HepG2 (cell line): ENCODE data around the gene CDH11. TPM values are rescaled to one million over a fixed set of nuclear protein-coding genes. Genes with fewer than 3 reads are reported as not detected.

Experiments
- ATAC-seq: fragments of 200-7000 bp; cut with Tn5 transposase; 3 replicates; pipeline ENCODE4 v1.9.1; 2020; ENCODE audit warnings: mild to moderate bottlenecking, moderate library complexity
- BruUV-seq: library from RNA; stranded (reverse); fragments of 400-500 nt; replicated peaks from 2 replicates; lab custom pipeline; 2021; lab: Mats Ljungman, UMichigan
- CTCF ChIA-PET: fragments of 300-600 bp; formaldehyde crosslinking; extraction: SDS; loops from one replicate; lab custom pipeline; 2021; ENCODE audit warnings: low total read pairs, inconsistent platforms, low intra/inter-chr PET ratio; lab: Yijun Ruan, JAX
- POLR2A ChIA-PET: fragments of 350-600 bp; sonication (Branson Sonifier 250); formaldehyde crosslinking; loops from one replicate; lab custom pipeline; 2020; ENCODE audit warnings: antibody characterized with exemption, inconsistent platforms; lab: Yijun Ruan, JAX
- DNase-seq: peaks from one replicate; pipeline ENCODE4 v3.0.0-alpha.2; 2015; ENCODE audit warnings: low spot score
- FAIRE-seq: peaks from 3 replicates; lab custom pipeline; 2011; peaks lifted over from hg19 to GRCh38; lab: Jason Lieb, UNC
- H2AFZ ChIP-seq: one replicate; pipeline ENCODE4 v1.6.1; 2011; ENCODE audit warnings: low read length, inconsistent platforms
- H3K27ac ChIP-seq: fragments of 300-600 bp; 3 replicates; pipeline ENCODE4 v1.8.0; 2011; ENCODE audit warnings: mixed run types, mild to moderate bottlenecking, mixed read lengths, low read length, inconsistent platforms; ENCODE audit not compliant: insufficient read depth; ENCODE audit errors: extremely low read length
- H3K27me3 ChIP-seq, 2 experiments: fragments of 200-600 bp in 1 of 2; 2 replicates in 1 of 2; 3 replicates in 1 of 2; pipeline versions ENCODE4 v1.6.0 to v1.8.0; 2011; ENCODE audit warnings: low read length in 2 of 2, mild to moderate bottlenecking in 2 of 2, moderate library complexity in 2 of 2, inconsistent platforms in 1 of 2; ENCODE audit not compliant: insufficient read depth in 2 of 2, control insufficient read depth in 1 of 2
- H3K36me3 ChIP-seq, 2 experiments: fragments of 200-600 bp in 1 of 2; replicated peaks in 1 of 2; 2 replicates in 1 of 2; 3 replicates in 1 of 2; pipeline versions ENCODE4 v1.5.1 to v1.8.0; 2011; ENCODE audit warnings: low read length in 2 of 2, inconsistent platforms in 1 of 2; ENCODE audit not compliant: insufficient read depth in 2 of 2, control insufficient read depth in 1 of 2
- H3K4me1 ChIP-seq: 2 replicates; pipeline ENCODE4 v1.5.1; 2012; ENCODE audit warnings: low read length, inconsistent platforms; ENCODE audit not compliant: insufficient read depth
- H3K4me2 ChIP-seq: 2 replicates; pipeline ENCODE4 v1.6.0; 2011; ENCODE audit warnings: low read depth, low read length, inconsistent platforms
- H3K4me3 ChIP-seq, 3 experiments: fragments of 200-600 bp in 1 of 3; sonication (generic), shearing (Covaris generic) in 1 of 3; replicated peaks in 1 of 3; 2 replicates each; pipeline ENCODE4 v1.5.1; 2011 to 2016; ENCODE audit warnings: low read length in 3 of 3, inconsistent platforms in 2 of 3, low read depth in 2 of 3, mild to moderate bottlenecking in 2 of 3, control low read depth in 1 of 3, mixed read lengths in 1 of 3; ENCODE audit not compliant: insufficient read depth in 1 of 3
- H3K79me2 ChIP-seq: one replicate; pipeline ENCODE4 v1.6.1; 2011; ENCODE audit warnings: low read length, inconsistent platforms; ENCODE audit not compliant: insufficient read depth
- H3K9ac ChIP-seq: 2 replicates; pipeline ENCODE4 v1.6.0; 2011; ENCODE audit warnings: mild to moderate bottlenecking, low read depth, low read length, inconsistent platforms; ENCODE audit not compliant: insufficient read depth
- H3K9me3 ChIP-seq: 2 replicates; pipeline ENCODE4 v1.5.1; 2012; ENCODE audit warnings: mild to moderate bottlenecking, low read length
- H4K20me1 ChIP-seq: 2 replicates; pipeline ENCODE4 v1.6.0; 2011; ENCODE audit warnings: inconsistent platforms, mild to moderate bottlenecking, low read length, moderate library complexity; ENCODE audit not compliant: insufficient read depth
- ASH2L ChIP-seq: fragments of 300-600, 200-600 bp; sonication (generic); IDR thresholded peaks from 2 replicates; pipeline ENCODE4 v1.7.0; 2017; ENCODE audit warnings: low read depth, mild to moderate bottlenecking, moderate library complexity, mixed read lengths, low read length; ENCODE audit not compliant: insufficient read length
- HOXD1 ChIP-seq: sonication (generic); formaldehyde crosslinking; IDR thresholded peaks from 2 replicates; pipeline ENCODE4 v1.5.0; 2020; ENCODE audit warnings: missing genetic modification reagents
- NR0B2 ChIP-seq: sonication (generic); formaldehyde crosslinking; IDR thresholded peaks from 2 replicates; pipeline ENCODE4 v1.4.0; 2020; ENCODE audit warnings: mild to moderate bottlenecking, missing genetic modification reagents
- PHB2 ChIP-seq: fragments of 450-650 bp; IDR thresholded peaks from 2 replicates; pipeline ENCODE4 v1.6.1; 2018; ENCODE audit not compliant: partially characterized antibody
- RBM22 ChIP-seq: fragments of 200-400 bp; formaldehyde crosslinking; optimal IDR thresholded peaks from 2 replicates; pipeline ENCODE3; 2017; ENCODE audit warnings: mild to moderate bottlenecking, low read length, moderate library complexity
- SCMH1 ChIP-seq: sonication (generic); formaldehyde crosslinking; IDR thresholded peaks from 2 replicates; pipeline ENCODE4 v1.9.0; 2021; ENCODE audit warnings: missing genetic modification reagents, mild to moderate bottlenecking, borderline replicate concordance
- SOX6 ChIP-seq, 2 experiments: fragments of 450-650 bp in 1 of 2; sonication (generic) in 1 of 2; formaldehyde crosslinking in 1 of 2; IDR thresholded peaks; 2 replicates each; pipeline versions ENCODE4 v1.4.0 to v1.6.1; 2017 to 2020; ENCODE audit warnings: antibody characterized with exemption in 1 of 2, mild to moderate bottlenecking in 1 of 2, missing genetic modification reagents in 1 of 2
- TEF ChIP-seq: sonication (generic); formaldehyde crosslinking; IDR thresholded peaks from 2 replicates; pipeline ENCODE4 v1.5.0; 2020; ENCODE audit warnings: missing genetic modification reagents
- ZFP1 ChIP-seq: IDR thresholded peaks from 2 replicates; pipeline ENCODE4 v1.6.1; 2016
- ZNF550 ChIP-seq: sonication (generic); formaldehyde crosslinking; IDR thresholded peaks from 2 replicates; pipeline ENCODE4 v1.4.0; 2020; ENCODE audit warnings: mild to moderate bottlenecking, missing genetic modification reagents, borderline replicate concordance
- ZNF552 ChIP-seq: sonication (generic); formaldehyde crosslinking; IDR thresholded peaks from 2 replicates; pipeline ENCODE4 v1.9.0; 2022; ENCODE audit warnings: missing genetic modification reagents, mild to moderate bottlenecking, borderline replicate concordance
- ZNF674 ChIP-seq: sonication (generic); formaldehyde crosslinking; IDR thresholded peaks from 2 replicates; pipeline ENCODE4 v1.5.0; 2020; ENCODE audit warnings: low read depth, mild to moderate bottlenecking, missing genetic modification reagents
- ZNF713 ChIP-seq: sonication (generic); formaldehyde crosslinking; IDR thresholded peaks from 2 replicates; pipeline ENCODE4 v1.4.0; 2020; ENCODE audit warnings: mild to moderate bottlenecking, missing genetic modification reagents
- ZNF782 ChIP-seq: sonication (generic); formaldehyde crosslinking; IDR thresholded peaks from 2 replicates; pipeline ENCODE4 v1.4.0; 2020; ENCODE audit warnings: missing genetic modification reagents, mild to moderate bottlenecking, borderline replicate concordance
- ZSCAN12 ChIP-seq: sonication (generic); formaldehyde crosslinking; IDR thresholded peaks from 2 replicates; pipeline ENCODE4 v1.9.0; 2021; ENCODE audit warnings: mild to moderate bottlenecking, missing genetic modification reagents
- WGBS: methylation state at CpG from one replicate; pipeline ENCODE4 v1.1.6; 2017; ENCODE audit warnings: low lambda C conversion rate; 5-methylcytosine and 5-hydroxymethylcytosine counted together
- in situ Hi-C: cut with HindIII; loops from 2 replicates; pipeline ENCODE4 v1.10.0; 2017; ENCODE audit warnings: low pct_unique_long_range_greater_than_20kb; ENCODE audit not compliant: extremely low pct_ligation_motif_present
- intact Hi-C: fragments of 100-400 bp; cut with micrococcal nuclease; formaldehyde crosslinking; loops from one replicate; pipeline ENCODE4 v1.10.0; 2022; ENCODE audit not compliant: unreplicated experiment
- polyA plus RNA-seq, 8 experiments: library from polyadenylated mRNA; depleted of rRNA in 3 of 8; stranded (reverse) in 7 of 8; unstranded in 1 of 8; fragments of >200 nt; fragmentation: Illumina TruSeq in 4 of 8; extraction: Trizol in 4 of 8; gene quantifications; 2 replicates each; pipeline versions ENCODE4 v1.2.1 to v1.2.3, GENCODE V29; 2011 to 2016; ENCODE audit warnings: low read depth in 4 of 8, missing spikeins in 1 of 8, mixed read lengths in 1 of 8; ENCODE audit not compliant: insufficient read depth in 1 of 8
- total RNA-seq, 5 experiments: library from RNA; depleted of rRNA; stranded (reverse); fragments of >200 nt; fragmentation: Illumina TruSeq; extraction: Trizol; gene quantifications; 2 replicates each; pipeline ENCODE4 v1.2.3, GENCODE V29; 2016; ENCODE audit warnings: low read depth in 1 of 5
- TF ChIP-seq, protein P1 (sequence below): fragments of 450-650 bp; IDR thresholded peaks from 2 replicates; pipeline ENCODE4 v1.6.1; 2017; ENCODE audit warnings: mild to moderate bottlenecking
- TF ChIP-seq, protein P2 (sequence below): sonication (generic); formaldehyde crosslinking; IDR thresholded peaks from 2 replicates; pipeline ENCODE4 v1.8.0; 2022; ENCODE audit warnings: mild to moderate bottlenecking, missing genetic modification reagents

The CDH11 gene
- total and polyA plus RNA-seq, 2 of the 13 experiments (the other 11 are each of a cell fraction or from before 2014, with no cell fraction given) = not detected

- TF ChIP-seq SOX6 (IDR thresholded peaks at IDR 0.05) (no peak), SOX6 (CRISPR knock-in tag; IDR thresholded peaks at IDR 0.05) (no peak), ASH2L (no peak), RBM22 (no peak), ZNF550 (CRISPR knock-in tag) (no peak), PHB2 (no peak), TEF (CRISPR knock-in tag) (no peak), ZNF713 (CRISPR knock-in tag) (no peak), NR0B2 (no peak)
- TF ChIP-seq, protein P1, sequence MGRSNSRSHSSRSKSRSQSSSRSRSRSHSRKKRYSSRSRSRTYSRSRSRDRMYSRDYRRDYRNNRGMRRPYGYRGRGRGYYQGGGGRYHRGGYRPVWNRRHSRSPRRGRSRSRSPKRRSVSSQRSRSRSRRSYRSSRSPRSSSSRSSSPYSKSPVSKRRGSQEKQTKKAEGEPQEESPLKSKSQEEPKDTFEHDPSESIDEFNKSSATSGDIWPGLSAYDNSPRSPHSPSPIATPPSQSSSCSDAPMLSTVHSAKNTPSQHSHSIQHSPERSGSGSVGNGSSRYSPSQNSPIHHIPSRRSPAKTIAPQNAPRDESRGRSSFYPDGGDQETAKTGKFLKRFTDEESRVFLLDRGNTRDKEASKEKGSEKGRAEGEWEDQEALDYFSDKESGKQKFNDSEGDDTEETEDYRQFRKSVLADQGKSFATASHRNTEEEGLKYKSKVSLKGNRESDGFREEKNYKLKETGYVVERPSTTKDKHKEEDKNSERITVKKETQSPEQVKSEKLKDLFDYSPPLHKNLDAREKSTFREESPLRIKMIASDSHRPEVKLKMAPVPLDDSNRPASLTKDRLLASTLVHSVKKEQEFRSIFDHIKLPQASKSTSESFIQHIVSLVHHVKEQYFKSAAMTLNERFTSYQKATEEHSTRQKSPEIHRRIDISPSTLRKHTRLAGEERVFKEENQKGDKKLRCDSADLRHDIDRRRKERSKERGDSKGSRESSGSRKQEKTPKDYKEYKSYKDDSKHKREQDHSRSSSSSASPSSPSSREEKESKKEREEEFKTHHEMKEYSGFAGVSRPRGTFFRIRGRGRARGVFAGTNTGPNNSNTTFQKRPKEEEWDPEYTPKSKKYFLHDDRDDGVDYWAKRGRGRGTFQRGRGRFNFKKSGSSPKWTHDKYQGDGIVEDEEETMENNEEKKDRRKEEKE = no peak
Measured at GRCh38 chr16:65116216-65116615, 5.6 kb downstream of the CDH11 start (continued).

GRCh38 chr16:65114527-65114926, 7.3 kb downstream of the CDH11 start:
- BruUV-seq = no TSS peak
- no peak for TF ChIP-seq ZNF782 (CRISPR knock-in tag)
- no peak for TF ChIP-seq SCMH1 (CRISPR knock-in tag)
- TF ChIP-seq ZNF552 (CRISPR knock-in tag) = no peak
- TF ChIP-seq, protein P2, sequence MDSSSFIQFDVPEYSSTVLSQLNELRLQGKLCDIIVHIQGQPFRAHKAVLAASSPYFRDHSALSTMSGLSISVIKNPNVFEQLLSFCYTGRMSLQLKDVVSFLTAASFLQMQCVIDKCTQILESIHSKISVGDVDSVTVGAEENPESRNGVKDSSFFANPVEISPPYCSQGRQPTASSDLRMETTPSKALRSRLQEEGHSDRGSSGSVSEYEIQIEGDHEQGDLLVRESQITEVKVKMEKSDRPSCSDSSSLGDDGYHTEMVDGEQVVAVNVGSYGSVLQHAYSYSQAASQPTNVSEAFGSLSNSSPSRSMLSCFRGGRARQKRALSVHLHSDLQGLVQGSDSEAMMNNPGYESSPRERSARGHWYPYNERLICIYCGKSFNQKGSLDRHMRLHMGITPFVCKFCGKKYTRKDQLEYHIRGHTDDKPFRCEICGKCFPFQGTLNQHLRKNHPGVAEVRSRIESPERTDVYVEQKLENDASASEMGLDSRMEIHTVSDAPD (CRISPR knock-in tag) = no peak
- no peak for TF ChIP-seq ZSCAN12 (CRISPR knock-in tag)
- TF ChIP-seq ZNF674 = no peak
- TF ChIP-seq ZFP1 = no peak
- TF ChIP-seq HOXD1 (CRISPR knock-in tag) = no peak
- TF ChIP-seq, all 625 proteins: peak for 0
- Histone ChIP-seq H3K4me1 (no peaks in the 10 kb centered on the region), H3K9ac (no peak overlapping the region), H3K4me2 (no peak overlapping the region), H2AFZ (no peak overlapping the region), H3K4me3 (no peak overlapping the region), H3K27me3 (peaks cover 1 to 8% of the 10 kb centered on the region in 2 experiments; a peak in 2 of 5 replicates), H4K20me1 (no peaks in the 10 kb centered on the region), H3K36me3 (no peaks in the 10 kb centered on the region), H3K9me3 (no peaks in the 10 kb centered on the region), H3K27ac (no peak overlapping the region), H3K79me2 (no peaks in the 10 kb centered on the region)
- DNase-seq (no peak), ATAC-seq (no peak), FAIRE-seq (no peak)
- ChIA-PET POLR2A (no interaction called here), CTCF (no interaction called here)
- in situ Hi-C loops (loop anchor here (25.0 kb wide), 2 partner anchors 1652 to 1752 kb away; no protein-coding TSS in a partner anchor), intact Hi-C loops (loop anchor here (10.0 kb wide), 1 partner anchor 640 kb away; no protein-coding TSS in a partner anchor)
- 8% methylated on average over 9 of the region's 9 CpGs for WGBS
